Central memory CD8-positive, alpha-beta T cell (primary cell): ENCODE data around the gene KIF18A.

Source experiments
- ATAC-seq: fragments of 150-1000 bp; cut with Tn5 transposase; replicated peaks from 2 replicates; pipeline ENCODE4 v1.10.0; 2022; ENCODE audit warnings: mild to moderate bottlenecking, moderate FRiP score, moderate number of reproducible peaks; ENCODE audit not compliant: poor library complexity, severe bottlenecking; ENCODE audit errors: extremely low read depth
- DNase-seq, 2 donors: peaks; one replicate each; pipeline ENCODE4 v3.0.0; 2021; ENCODE audit warnings: low spot score in 2 of 2
- H3K27ac Mint-ChIP-seq: one replicate; pipeline ENCODE4 v1.8.0; 2022; ENCODE audit warnings: low read depth, mild to moderate bottlenecking, moderate library complexity, mixed read lengths
- H3K27me3 Mint-ChIP-seq: one replicate; pipeline ENCODE4 v1.8.0; 2022; ENCODE audit warnings: mixed read lengths
- H3K36me3 Mint-ChIP-seq: one replicate; pipeline ENCODE4 v1.8.0; 2022; ENCODE audit warnings: mild to moderate bottlenecking, moderate library complexity, mixed read lengths; ENCODE audit not compliant: insufficient read depth
- H3K4me1 Mint-ChIP-seq: one replicate; pipeline ENCODE4 v1.8.0; 2022; ENCODE audit warnings: mixed read lengths
- H3K4me3 Mint-ChIP-seq: one replicate; pipeline ENCODE4 v1.8.0; 2022; ENCODE audit warnings: mild to moderate bottlenecking, moderate library complexity, mixed read lengths
- H3K9me3 Mint-ChIP-seq: one replicate; pipeline ENCODE4 v1.8.0; 2022; ENCODE audit warnings: mixed read lengths

Gene KIF18A

DNA sequence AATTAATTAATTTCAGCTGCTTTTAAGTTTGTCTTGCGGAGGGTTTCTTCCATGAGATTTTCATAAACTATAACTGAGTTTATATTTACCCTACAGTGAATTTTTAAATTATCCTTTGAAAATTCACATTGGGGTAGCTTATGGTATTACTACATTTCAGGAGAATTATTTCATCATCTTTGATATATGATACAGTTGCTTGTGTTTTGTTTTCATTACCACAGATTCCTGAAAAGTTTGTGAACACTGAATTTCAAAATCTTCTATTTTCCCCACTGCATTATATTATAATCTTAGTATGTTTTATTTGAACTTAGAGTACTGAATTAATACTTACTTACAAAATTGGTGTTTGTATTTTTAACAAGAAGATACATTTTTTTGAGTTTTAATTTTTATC lies 24.6 kb upstream of the KIF18A start:
- Mint-ChIP-seq H3K4me1 (no peaks in the 10 kb centered on the region), H3K9me3 (no peaks in the 10 kb centered on the region), H3K27me3 (no peaks in the 10 kb centered on the region), H3K4me3 (no peak overlapping the region), H3K27ac (no peak overlapping the region), H3K36me3 (peaks cover 2% of the 10 kb centered on the region)
- ATAC-seq (no peak), DNase-seq (no peak)

DNA sequence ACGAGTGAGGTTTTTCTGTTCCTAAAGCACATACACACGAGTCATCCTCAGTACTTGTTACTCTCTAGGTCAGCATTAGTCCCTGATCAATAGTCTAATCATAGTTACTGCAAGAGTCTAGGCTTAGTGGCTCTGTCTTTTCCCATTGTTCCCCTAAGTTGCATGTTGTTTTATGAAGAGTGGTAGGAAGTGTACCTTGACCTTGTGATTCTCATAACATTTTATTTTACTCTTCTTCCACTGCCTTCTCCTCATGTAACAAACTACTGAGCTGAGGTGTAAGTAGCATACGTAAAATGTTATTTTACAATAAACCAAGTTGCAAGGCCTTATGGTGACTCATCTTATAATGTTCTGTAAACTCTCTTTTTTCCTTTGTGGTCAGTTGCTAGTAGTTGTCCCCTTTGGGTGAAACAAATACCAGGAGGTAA lies 15.2 kb upstream of the KIF18A start:
- no peak for DNase-seq
- ATAC-seq = no peak
- Mint-ChIP-seq H3K4me3 (no peak overlapping the region), H3K27ac (no peak overlapping the region), H3K27me3 (no peaks in the 10 kb centered on the region), H3K4me1 (peaks cover 12% of the 10 kb centered on the region), H3K9me3 (no peaks in the 10 kb centered on the region), H3K36me3 (peaks cover 7% of the 10 kb centered on the region)

DNA sequence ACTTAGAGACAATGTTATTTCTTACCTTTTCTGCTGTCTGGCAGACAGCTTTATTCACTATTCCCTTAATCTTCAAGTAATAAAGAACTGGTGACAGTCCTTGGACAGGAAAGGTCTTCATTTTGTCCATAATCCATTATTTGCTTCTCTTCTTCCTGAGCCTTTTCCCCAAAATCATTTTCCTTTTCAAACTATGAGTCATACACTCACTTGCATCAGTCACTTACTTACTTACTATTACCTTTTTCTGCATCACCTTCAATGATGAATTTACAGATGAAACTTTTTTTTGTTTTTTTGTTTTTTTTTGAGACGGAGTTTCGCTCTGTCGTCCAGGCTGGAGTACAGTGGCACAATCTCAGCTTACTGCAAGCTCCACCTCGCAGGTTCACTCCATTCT lies 9.8 kb upstream of the KIF18A start:
- Mint-ChIP-seq H3K9me3 (no peaks in the 10 kb centered on the region), H3K36me3 (peaks cover 4% of the 10 kb centered on the region), H3K27ac (no peak overlapping the region)

DNA sequence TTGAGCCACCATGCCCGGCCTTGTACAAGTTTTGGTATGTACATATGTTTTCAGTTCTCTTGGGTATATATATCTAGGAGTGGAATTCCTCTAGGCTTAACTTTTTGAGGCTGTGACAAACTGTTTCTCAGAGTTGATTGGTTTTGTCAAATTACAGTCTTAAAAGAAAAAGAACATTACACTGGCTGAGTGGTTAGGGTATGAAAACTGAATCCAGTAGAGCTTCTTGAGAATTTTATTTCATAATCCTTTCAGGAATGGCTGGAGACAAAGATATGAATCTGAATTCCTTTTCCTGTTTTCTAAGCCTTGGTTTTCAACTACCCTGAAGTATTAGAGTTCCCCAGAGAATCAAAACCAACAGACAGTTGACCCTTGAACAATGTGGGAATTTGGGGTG lies 6.8 kb upstream of the KIF18A start:
- Mint-ChIP-seq H3K27me3 (no peaks in the 10 kb centered on the region), H3K4me1 (peaks cover 32% of the 10 kb centered on the region), H3K4me3 (no peak overlapping the region), H3K36me3 (peaks cover 11% of the 10 kb centered on the region), H3K27ac (no peak overlapping the region), H3K9me3 (no peaks in the 10 kb centered on the region)
- no peak for ATAC-seq
- DNase-seq = no peak

More for the DNA sequence above, 9.8 kb upstream of the KIF18A start:
- peaks cover 18% of the 10 kb centered on the region for H3K4me1 Mint-ChIP-seq
- H3K4me3 Mint-ChIP-seq = no peak overlapping the region
- DNase-seq (no peak), ATAC-seq (no peak)
- H3K27me3 Mint-ChIP-seq = no peaks in the 10 kb centered on the region

DNA sequence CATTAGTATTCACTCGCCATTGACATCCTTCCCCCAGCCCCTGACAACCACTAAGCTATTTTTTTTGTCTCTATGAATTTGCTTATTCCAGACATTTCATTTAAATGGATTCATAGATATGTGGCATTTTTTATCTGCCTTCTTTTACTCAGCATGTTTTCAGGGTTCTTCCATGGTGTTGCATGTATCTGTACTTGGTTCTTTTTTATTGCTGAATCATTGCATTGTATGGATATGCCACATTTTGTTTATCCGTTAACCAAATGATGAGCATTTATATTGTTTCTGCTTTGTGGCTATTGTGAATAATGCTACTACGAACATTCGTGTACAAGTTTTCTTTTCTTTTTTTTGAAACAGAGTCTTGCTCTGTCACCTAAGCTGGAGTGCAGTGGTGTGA lies 6.2 kb upstream of the KIF18A start:
- Mint-ChIP-seq H3K27ac (no peak overlapping the region), H3K9me3 (no peaks in the 10 kb centered on the region), H3K36me3 (peaks cover 12% of the 10 kb centered on the region), H3K4me3 (no peak overlapping the region), H3K27me3 (no peaks in the 10 kb centered on the region), H3K4me1 (peaks cover 36% of the 10 kb centered on the region)
- DNase-seq (no peak), ATAC-seq (no peak)

DNA sequence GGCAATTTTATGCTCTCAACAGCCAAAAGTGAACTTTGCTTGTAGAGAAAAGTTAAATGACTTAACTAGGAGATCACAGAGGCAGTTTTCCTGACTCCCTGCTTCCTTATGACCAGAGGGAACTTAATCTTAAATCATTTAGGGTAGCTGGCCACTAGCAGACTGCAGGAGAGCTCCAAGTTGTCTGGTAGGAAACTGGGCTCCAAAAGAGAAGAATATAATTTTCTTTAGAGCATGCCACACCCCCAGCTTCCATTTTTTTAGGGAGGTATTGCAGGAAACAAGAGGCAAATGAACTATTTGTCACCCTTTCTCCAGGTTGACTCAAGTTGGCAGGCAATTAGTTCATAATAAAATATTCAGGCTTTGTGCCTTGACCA lies 2.9 kb upstream of the KIF18A start:
- Mint-ChIP-seq H3K4me3 (peak overlapping the region; percentile 92), H3K9me3 (no peaks in the 10 kb centered on the region), H3K36me3 (peaks cover 24% of the 10 kb centered on the region), H3K4me1 (peaks cover 50% of the 10 kb centered on the region), H3K27ac (peak overlapping the region; percentile 98), H3K27me3 (no peaks in the 10 kb centered on the region)
- no peak for ATAC-seq
- no peak for DNase-seq

DNA sequence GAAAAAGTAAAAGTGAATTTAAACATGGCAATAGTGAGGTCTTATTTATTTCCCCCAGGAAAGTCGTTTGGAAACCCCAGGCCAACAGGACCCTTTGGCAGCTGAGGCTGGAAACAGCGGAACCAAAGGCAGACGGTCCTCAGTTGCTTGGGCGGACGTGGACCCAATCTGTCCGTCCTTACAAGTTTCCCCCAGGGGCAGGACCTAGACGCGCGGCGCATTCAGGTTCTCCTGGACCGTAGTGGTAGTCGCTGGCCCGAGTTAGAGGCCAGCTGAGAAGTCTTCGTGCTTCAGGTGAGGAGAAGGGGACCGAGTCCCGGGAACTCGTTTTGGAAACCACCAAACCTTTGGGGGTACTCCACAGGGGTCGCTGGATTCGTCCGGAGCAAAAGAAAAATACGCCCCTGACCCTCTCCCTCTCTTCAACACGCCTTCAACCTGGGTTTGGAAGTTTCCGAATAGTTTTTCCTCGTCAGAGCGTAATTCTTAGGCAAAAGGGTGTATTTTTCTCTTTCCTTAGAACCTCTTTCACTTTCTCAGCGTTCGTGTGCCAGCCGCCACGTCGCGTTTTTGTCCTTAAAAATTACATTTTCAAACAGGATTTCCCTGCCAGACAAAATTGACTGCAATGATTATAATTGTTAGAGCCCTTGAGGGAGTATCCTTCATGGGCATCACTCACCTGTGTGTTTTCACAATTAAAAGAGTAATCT lies 2.3 kb upstream of the KIF18A start:
- DNase-seq = peak; percentile 21 to 30
- peaks cover 24% of the 10 kb centered on the region for H3K36me3 Mint-ChIP-seq
- no peaks in the 10 kb centered on the region for H3K9me3 Mint-ChIP-seq
- H3K27ac Mint-ChIP-seq = peak overlapping the region; percentile 98
- H3K27me3 Mint-ChIP-seq = no peaks in the 10 kb centered on the region
- ATAC-seq = no peak
- peaks cover 50% of the 10 kb centered on the region for H3K4me1 Mint-ChIP-seq
- H3K4me3 Mint-ChIP-seq = peak overlapping the region; percentile 92

DNA sequence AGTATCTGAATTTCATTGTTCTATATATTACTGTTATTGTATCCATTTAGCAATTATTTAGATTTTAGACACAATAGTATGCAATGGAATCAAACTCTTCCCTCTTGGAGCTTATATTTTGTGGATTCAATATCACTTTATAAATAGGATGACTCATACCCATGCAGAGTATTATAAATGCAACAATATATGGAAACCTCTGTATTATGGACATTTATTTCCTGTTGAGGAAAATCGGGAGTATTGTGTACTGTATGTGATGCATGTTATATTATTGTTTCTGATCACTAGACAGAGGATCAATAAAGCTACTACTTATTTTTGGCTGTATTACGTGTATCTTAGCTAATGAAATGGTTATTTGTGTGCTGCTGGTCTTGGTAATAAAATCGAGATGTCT lies 1.0 kb upstream of the KIF18A start:
- no peaks in the 10 kb centered on the region for H3K9me3 Mint-ChIP-seq
- peaks cover 47% of the 10 kb centered on the region for H3K4me1 Mint-ChIP-seq
- DNase-seq (no peak), ATAC-seq (no peak)
- peak overlapping the region; percentile 92 for H3K4me3 Mint-ChIP-seq
- peaks cover 22% of the 10 kb centered on the region for H3K36me3 Mint-ChIP-seq
- H3K27ac Mint-ChIP-seq = peak overlapping the region; percentile 98
- H3K27me3 Mint-ChIP-seq = no peaks in the 10 kb centered on the region

DNA sequence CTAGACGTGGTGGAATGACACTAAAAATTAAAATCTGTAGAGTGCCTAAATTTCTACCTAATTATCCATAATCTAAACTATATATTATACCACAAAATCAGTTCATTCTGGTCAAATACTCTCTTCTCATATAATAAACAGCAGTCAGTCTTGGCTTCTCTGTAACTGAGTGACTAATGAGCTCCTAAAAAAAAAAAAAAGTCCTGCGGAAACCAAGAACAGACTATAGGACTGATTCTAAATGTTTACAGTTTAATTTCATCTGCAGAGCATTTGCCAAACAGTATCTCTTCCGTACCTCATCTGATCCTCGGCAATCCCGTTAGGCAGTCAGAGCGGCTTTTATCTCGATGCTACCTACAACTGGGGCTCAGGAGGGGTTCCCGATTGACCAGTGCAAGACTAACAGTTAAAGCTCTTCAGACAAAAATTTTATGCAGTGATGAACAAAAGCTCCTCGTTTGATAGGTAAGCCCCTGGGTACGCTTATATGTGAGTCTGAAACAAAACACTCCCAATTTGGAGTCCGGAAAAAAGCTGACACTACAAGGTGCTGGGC lies 686 bp downstream of the KIF18A start:
- H3K9me3 Mint-ChIP-seq = no peaks in the 10 kb centered on the region
- peak overlapping the region; percentile 92 for H3K4me3 Mint-ChIP-seq
- peak; percentile 26 for ATAC-seq
- H3K4me1 Mint-ChIP-seq = peaks cover 44% of the 10 kb centered on the region
- DNase-seq = no peak
- H3K27me3 Mint-ChIP-seq = no peaks in the 10 kb centered on the region
- peak overlapping the region; percentile 98 for H3K27ac Mint-ChIP-seq
- H3K36me3 Mint-ChIP-seq = peaks cover 22% of the 10 kb centered on the region

DNA sequence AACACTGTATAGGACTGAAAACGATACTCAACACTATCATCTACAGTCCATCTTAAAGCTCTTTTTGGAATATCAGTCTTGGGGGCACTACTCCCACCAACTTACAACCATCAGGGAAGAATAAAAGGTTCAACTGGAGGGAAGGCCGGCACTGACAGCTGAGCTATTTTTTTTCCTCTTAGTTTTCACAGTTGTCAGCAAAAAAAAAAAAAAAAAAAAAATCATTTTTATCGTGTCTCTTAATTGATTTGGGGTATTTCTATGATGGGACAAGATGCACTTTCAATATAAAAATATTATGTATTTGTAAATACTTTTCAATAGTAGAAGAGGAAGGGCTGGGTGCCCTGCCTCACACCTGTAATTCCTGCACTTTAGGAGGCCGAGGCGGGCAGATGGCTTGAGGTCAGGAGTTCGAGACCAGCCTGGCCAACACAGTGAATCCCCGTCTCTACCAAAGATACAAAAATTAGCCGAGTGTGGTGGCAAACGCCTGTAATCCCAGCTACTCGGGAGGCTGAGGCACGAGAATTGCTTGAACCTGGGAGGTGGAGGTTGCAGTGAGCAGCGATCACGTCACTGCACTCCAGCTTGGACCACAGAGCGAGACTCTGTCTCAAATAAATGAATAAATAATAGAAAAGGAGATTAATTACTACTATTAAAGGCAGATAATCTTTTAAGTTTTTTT lies 1.5 kb downstream of the KIF18A start:
- ATAC-seq = no peak
- peak overlapping the region; percentile 98 for H3K27ac Mint-ChIP-seq
- peaks cover 37% of the 10 kb centered on the region for H3K4me1 Mint-ChIP-seq

DNA sequence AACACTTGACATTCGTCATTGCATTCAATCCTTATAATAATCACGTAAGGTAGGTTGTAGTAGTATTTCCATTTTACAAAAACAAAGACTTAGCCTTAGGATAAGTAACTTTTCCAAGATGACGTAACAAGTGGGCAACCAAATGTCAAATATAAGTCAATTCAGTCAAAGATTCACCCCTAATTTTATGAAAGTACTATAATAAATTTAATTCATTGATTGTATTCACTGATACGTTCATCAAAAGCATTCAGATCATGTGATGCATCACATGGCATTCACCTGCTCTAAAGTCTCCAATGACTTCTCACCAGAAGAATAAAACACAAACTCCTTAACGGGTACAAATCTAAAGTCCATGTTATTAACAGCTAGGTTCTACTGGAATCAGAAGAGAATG lies 2.1 kb downstream of the KIF18A start:
- peak overlapping the region; percentile 92 for H3K4me3 Mint-ChIP-seq
- H3K4me1 Mint-ChIP-seq = peaks cover 36% of the 10 kb centered on the region
- ATAC-seq (no peak), DNase-seq (no peak)
- no peaks in the 10 kb centered on the region for H3K27me3 Mint-ChIP-seq
- H3K9me3 Mint-ChIP-seq = no peaks in the 10 kb centered on the region
- H3K36me3 Mint-ChIP-seq = peaks cover 21% of the 10 kb centered on the region
- H3K27ac Mint-ChIP-seq = peak overlapping the region; percentile 57

More for the DNA sequence above, 1.5 kb downstream of the KIF18A start:
- Mint-ChIP-seq H3K36me3 (peaks cover 22% of the 10 kb centered on the region), H3K9me3 (no peaks in the 10 kb centered on the region), H3K27me3 (no peaks in the 10 kb centered on the region), H3K4me3 (peak overlapping the region; percentile 92)
- DNase-seq = no peak

DNA sequence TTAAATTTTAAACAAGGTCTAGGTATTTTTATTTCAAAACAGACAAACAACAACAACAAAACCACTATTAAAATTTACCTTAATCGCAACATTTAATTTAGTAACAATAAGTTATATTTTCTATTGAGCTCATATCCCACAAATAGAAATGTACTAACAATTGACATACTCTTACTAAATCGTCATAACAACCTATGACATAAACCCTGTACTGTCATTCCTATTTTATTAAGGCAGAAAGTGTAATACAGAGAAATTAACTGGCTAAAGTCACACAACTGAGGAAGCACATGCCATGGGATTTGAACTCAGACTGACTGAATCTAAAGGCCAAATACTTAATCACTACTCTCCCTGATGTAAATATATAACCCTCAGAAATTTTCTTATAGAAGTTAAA lies 3.0 kb downstream of the KIF18A start:
- no peak overlapping the region for H3K27ac Mint-ChIP-seq
- peaks cover 15% of the 10 kb centered on the region for H3K36me3 Mint-ChIP-seq
- peaks cover 27% of the 10 kb centered on the region for H3K4me1 Mint-ChIP-seq
- no peak overlapping the region for H3K4me3 Mint-ChIP-seq
- DNase-seq = no peak
- H3K9me3 Mint-ChIP-seq = no peaks in the 10 kb centered on the region
- H3K27me3 Mint-ChIP-seq = no peaks in the 10 kb centered on the region
- no peak for ATAC-seq

DNA sequence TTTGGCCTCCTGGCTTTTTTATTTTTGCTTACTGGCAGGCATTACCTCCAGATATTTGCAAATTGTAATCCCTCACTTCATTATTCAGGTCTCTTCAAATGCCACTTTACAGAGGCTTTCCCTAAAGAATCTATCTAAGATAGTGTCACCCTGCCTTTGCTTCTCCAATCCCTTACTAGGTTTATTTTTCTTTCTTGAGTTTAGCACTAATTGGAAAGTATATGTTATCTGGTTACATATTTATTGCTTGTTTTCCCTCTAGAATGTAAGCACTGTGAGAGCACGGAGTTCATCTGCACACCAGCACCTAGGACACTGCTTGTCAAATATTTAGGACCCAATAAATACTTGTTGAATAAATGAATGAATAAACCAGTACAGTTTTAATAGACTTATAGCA lies 3.5 kb downstream of the KIF18A start:
- Mint-ChIP-seq H3K4me3 (no peak overlapping the region), H3K27ac (peak overlapping the region; percentile 2), H3K27me3 (no peaks in the 10 kb centered on the region), H3K4me1 (peaks cover 25% of the 10 kb centered on the region), H3K36me3 (peaks cover 12% of the 10 kb centered on the region), H3K9me3 (no peaks in the 10 kb centered on the region)
- no peak for ATAC-seq
- DNase-seq = no peak
